HFFc6 (cell line): Measurements from ENCODE around the gene EXOC6B. TPM values are rescaled to one million over a fixed set of nuclear protein-coding genes. Genes with fewer than 3 reads are reported as not detected.
A peak's percentile ranks its signal among the peaks of the same experiment; 100 is the strongest.

Experiments
- DNase-seq: peaks from one replicate; pipeline ENCODE4 v3.0.0-alpha.2; 2018
- H3K27ac Mint-ChIP-seq: 2 replicates; pipeline ENCODE4 v1.8.0; 2020; ENCODE audit warnings: mild to moderate bottlenecking, mixed read lengths
- H3K27me3 Mint-ChIP-seq: 2 replicates; pipeline ENCODE4 v1.8.0; 2021; ENCODE audit warnings: mild to moderate bottlenecking, moderate library complexity, mixed read lengths; ENCODE audit not compliant: insufficient read depth
- H3K36me3 Mint-ChIP-seq: 2 replicates; pipeline ENCODE4 v1.8.0; 2021; ENCODE audit warnings: low read depth, mixed read lengths
- H3K4me1 Mint-ChIP-seq: 2 replicates; pipeline ENCODE4 v1.8.0; 2020; ENCODE audit warnings: low read depth, mixed read lengths
- H3K4me3 Mint-ChIP-seq: 2 replicates; pipeline ENCODE4 v1.8.0; 2020; ENCODE audit warnings: mild to moderate bottlenecking, moderate library complexity, mixed read lengths
- H3K9me3 Mint-ChIP-seq: 2 replicates; pipeline ENCODE4 v1.8.0; 2020; ENCODE audit warnings: mild to moderate bottlenecking, mixed read lengths
- CTCF ChIP-seq: fragments of 200-600 bp; sonication (generic); IDR thresholded peaks from 2 replicates; pipeline ENCODE4 v1.5.0; 2021; ENCODE audit warnings: antibody characterized with exemption, mild to moderate bottlenecking
- total RNA-seq, 6 experiments: library from RNA; stranded (reverse); fragmentation: NEBNext Ultra II Directional; extraction: Animal tissue kit (Norgen Biotek cat#: 25700); gene quantifications; 2 replicates in 1 of 6; 3 replicates in 5 of 6; pipeline ENCODE4 v1.2.3, GENCODE V29; 2021

The EXOC6B gene
- total RNA-seq, 6 experiments from 2014 or later: 24.8 to 33.0 (median 27.4) TPM

- H3K36me3 Mint-ChIP-seq: peaks cover 11% of the 10 kb centered on the region; the same call in 1 of the 2 replicates
- peak; percentile 13 for DNase-seq
- no peak for TF ChIP-seq CTCF
- no peak overlapping the region for H3K4me3 Mint-ChIP-seq
- no peaks in the 10 kb centered on the region for H3K9me3 Mint-ChIP-seq
- no peaks in the 10 kb centered on the region; the same call in none of the 2 replicates for H3K27me3 Mint-ChIP-seq
- peaks cover 10% of the 10 kb centered on the region for H3K4me1 Mint-ChIP-seq
- H3K27ac Mint-ChIP-seq: peak overlapping the region; percentile 77
Measured at GRCh38 chr2:72173640-72174321, 652.1 kb downstream of the EXOC6B start.

GRCh38 chr2:72172478-72172877 is 653.4 kb downstream of the EXOC6B start:
- peaks cover 8% of the 10 kb centered on the region; the same call in 1 of the 2 replicates for H3K36me3 Mint-ChIP-seq
- H3K9me3 Mint-ChIP-seq: no peaks in the 10 kb centered on the region
- H3K4me1 Mint-ChIP-seq: peaks cover 12% of the 10 kb centered on the region
- no peak for TF ChIP-seq CTCF
- no peak overlapping the region for H3K4me3 Mint-ChIP-seq
- no peak overlapping the region for H3K27ac Mint-ChIP-seq
- no peak for DNase-seq
- H3K27me3 Mint-ChIP-seq: no peaks in the 10 kb centered on the region; the same call in none of the 2 replicates

GRCh38 chr2:72166279-72166678 is 659.6 kb downstream of the EXOC6B start:
- TF ChIP-seq CTCF: no peak
- H3K27me3 Mint-ChIP-seq: peaks cover 3% of the 10 kb centered on the region; the same call in 1 of the 2 replicates
- H3K27ac Mint-ChIP-seq: peak overlapping the region; percentile 40
- H3K36me3 Mint-ChIP-seq: no peaks in the 10 kb centered on the region
- peak overlapping the region; percentile 14 for H3K4me3 Mint-ChIP-seq
- H3K4me1 Mint-ChIP-seq: peaks cover 23% of the 10 kb centered on the region
- no peaks in the 10 kb centered on the region for H3K9me3 Mint-ChIP-seq
- no peak for DNase-seq

GRCh38 chr2:72165792-72166191 is 660.0 kb downstream of the EXOC6B start:
- peaks cover 3% of the 10 kb centered on the region; the same call in 1 of the 2 replicates for H3K27me3 Mint-ChIP-seq
- no peak for DNase-seq
- TF ChIP-seq CTCF: no peak
- peak overlapping the region; percentile 40; the same call in 1 of the 2 replicates for H3K27ac Mint-ChIP-seq
- no peaks in the 10 kb centered on the region for H3K9me3 Mint-ChIP-seq
- H3K36me3 Mint-ChIP-seq: no peaks in the 10 kb centered on the region
- H3K4me1 Mint-ChIP-seq: peaks cover 23% of the 10 kb centered on the region
- H3K4me3 Mint-ChIP-seq: no peak overlapping the region; the same call in 1 of the 2 replicates

GRCh38 chr2:72162574-72162973 is 663.3 kb downstream of the EXOC6B start:
- Mint-ChIP-seq H3K4me3 (no peak overlapping the region), H3K27me3 (peaks cover 15% of the 10 kb centered on the region), H3K9me3 (no peaks in the 10 kb centered on the region), H3K36me3 (no peaks in the 10 kb centered on the region), H3K4me1 (peaks cover 22% of the 10 kb centered on the region), H3K27ac (no peak overlapping the region)
- no peak for TF ChIP-seq CTCF
- DNase-seq: no peak
